Stimulated activated CD4-positive, alpha-beta T cell treated with anti-CD3 and anti-CD28 coated beads, Interleukin-12 subunit alpha, Interleukin-12 subunit beta, amount 100 ng/mL, for 24 hours (primary cell): Measurements from ENCODE around the gene CD55.

Experiments
- DNase-seq, 2 experiments: peaks; one replicate each; pipeline ENCODE4 v3.0.0-alpha.2; 2020; ENCODE audit warnings: low read depth in 2 of 2

Gene CD55

GRCh38 chr1:207330011-207330710 is 8.7 kb downstream of the CD55 start:
- no peak for DNase-seq

- no peak for DNase-seq
These were observed 10.2 kb downstream of the CD55 start for GRCh38 chr1:207331354-207332313.

GRCh38 chr1:207333009-207333600 is 11.6 kb downstream of the CD55 start:
- DNase-seq = no peak

GRCh38 chr1:207333620-207334019 is 12.1 kb downstream of the CD55 start:
- DNase-seq = no peak

- DNase-seq = no peak
These were observed 12.9 kb downstream of the CD55 start for GRCh38 chr1:207334337-207334736.

GRCh38 chr1:207335138-207335537 is 13.7 kb downstream of the CD55 start:
- DNase-seq = no peak

GRCh38 chr1:207335695-207336363 is 14.4 kb downstream of the CD55 start:
- DNase-seq = no peak

- peak in 1 of 2 experiments; percentile 50 for DNase-seq
These were observed 15.3 kb downstream of the CD55 start for GRCh38 chr1:207336559-207337467.

- DNase-seq = no peak
These were observed 20.9 kb downstream of the CD55 start for GRCh38 chr1:207342332-207342731.

- DNase-seq = no peak
These were observed 22.2 kb downstream of the CD55 start for GRCh38 chr1:207343675-207344074.

GRCh38 chr1:207344221-207344620 is 22.7 kb downstream of the CD55 start:
- DNase-seq = no peak

- DNase-seq = no peak
These were observed 24.4 kb downstream of the CD55 start for GRCh38 chr1:207345644-207346477.

- no peak for DNase-seq
These were observed 25.0 kb downstream of the CD55 start for GRCh38 chr1:207346513-207346912.

GRCh38 chr1:207349979-207350378 is 28.5 kb downstream of the CD55 start:
- no peak for DNase-seq

- DNase-seq = no peak
These were observed 31.1 kb downstream of the CD55 start for GRCh38 chr1:207352554-207352953.

- DNase-seq = no peak
These were observed 33.6 kb downstream of the CD55 start for GRCh38 chr1:207355060-207355459.

- no peak for DNase-seq
These were observed 34.2 kb downstream of the CD55 start for GRCh38 chr1:207355513-207356295.

GRCh38 chr1:207361029-207361428 is 39.6 kb downstream of the CD55 start:
- DNase-seq = no peak

- DNase-seq = no peak
These were observed 40.4 kb downstream of the CD55 start for GRCh38 chr1:207361889-207362288.
